ENCODE data around the gene FAM24B. TPM values are rescaled to one million over a fixed set of nuclear protein-coding genes. Genes with fewer than 3 reads are reported as not detected.
A peak's percentile ranks its signal among the peaks of the same experiment; 100 is the strongest.
"Not testable (repeated sequence)": the region's sequence is repeated elsewhere in the genome, so short reads cannot be mapped to it uniquely, and the experiment has no call there.

The FAM24B gene
- total RNA-seq, 1 experiment from 2014 or later = 34.9 TPM

- DNase-seq (ENCODE audit: extremely low read depth, low read depth) = peak; percentile 41
These were observed 17.6 kb downstream of the FAM24B start for GRCh38 chr10:122861711-122862161.

GRCh38 chr10:122859527-122859926 is 19.9 kb downstream of the FAM24B start:
- DNase-seq (ENCODE audit: extremely low read depth, low read depth) = no peak

DNA sequence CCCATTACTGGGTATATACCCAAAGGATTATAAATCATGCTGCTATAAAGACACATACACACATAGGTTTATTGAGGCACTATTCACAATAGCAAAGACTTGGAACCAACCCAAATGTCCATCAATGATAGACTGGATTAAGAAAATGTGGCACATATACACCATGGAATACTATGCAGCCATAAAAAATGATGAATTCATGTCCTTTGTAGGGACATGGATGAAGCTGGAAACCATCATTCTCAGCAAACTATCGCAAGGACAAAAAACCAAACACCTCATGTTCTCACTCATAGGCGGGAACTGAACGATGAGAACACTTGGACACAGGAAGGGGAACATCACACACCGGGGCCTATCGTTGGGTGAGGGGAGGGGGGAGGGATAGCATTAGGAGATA is 21.3 kb downstream of the FAM24B start:
- not testable (repeated sequence) for DNase-seq (ENCODE audit: extremely low read depth, low read depth)

GRCh38 chr10:122856902-122857301 is 22.5 kb downstream of the FAM24B start:
- no peak for DNase-seq (ENCODE audit: extremely low read depth, low read depth)

DNA sequence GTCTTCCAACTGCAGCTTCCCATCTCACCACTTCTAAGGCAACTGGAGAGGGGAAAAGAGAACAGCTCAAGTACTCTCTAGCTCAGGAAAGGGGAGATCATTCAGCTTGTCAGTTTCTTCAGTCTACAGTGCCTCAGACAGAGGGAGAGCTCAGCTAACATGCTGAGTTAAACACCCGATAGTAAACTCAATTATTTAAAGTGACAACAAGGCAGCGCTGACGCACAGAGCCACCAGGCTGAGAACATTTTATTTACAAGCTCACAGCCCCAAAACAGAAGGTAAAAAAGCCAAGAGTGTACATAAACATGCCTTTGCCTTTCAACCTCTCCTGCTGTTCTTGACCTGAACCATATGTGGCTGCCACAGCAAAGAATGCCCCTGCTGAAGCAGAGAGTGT is 23.6 kb downstream of the FAM24B start:
- DNase-seq (ENCODE audit: extremely low read depth, low read depth) = no peak

- DNase-seq (ENCODE audit: extremely low read depth, low read depth) = peak; percentile 43
These were observed 24.7 kb downstream of the FAM24B start for GRCh38 chr10:122854648-122855047.

DNA sequence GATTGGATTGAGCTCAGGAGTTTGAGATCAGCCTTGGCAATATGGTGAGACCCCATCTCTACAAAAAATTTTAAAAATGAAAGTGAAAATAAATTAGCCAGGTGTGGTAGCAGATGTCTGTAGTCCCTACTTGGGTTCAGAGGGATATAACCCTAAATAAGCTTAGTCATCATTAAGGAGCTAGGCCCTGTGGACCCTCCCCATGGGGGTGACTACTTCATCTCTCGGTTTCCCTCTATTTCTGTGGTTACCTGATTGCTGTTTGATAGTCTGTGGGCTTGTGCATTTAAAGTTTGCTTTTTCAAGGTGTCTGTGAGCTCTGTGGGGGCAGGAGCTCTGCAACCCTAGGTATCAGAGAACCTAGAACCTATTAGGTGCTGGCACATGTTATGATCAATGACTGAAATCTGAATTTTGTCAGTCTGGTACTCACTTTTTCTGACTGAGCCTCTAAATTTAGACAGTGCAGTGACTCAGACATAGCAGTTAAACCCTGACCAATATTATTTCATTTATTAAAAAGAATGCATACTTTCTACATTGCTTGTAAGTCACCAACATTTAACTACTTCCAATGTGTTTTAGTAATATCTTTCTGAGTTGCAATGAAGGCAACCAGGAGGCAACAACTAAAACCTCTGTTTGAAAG is 25.6 kb downstream of the FAM24B start:
- DNase-seq (ENCODE audit: extremely low read depth, low read depth) = no peak

GRCh38 chr10:122852261-122852660 is 27.1 kb downstream of the FAM24B start:
- DNase-seq (ENCODE audit: extremely low read depth, low read depth) = no peak

DNA sequence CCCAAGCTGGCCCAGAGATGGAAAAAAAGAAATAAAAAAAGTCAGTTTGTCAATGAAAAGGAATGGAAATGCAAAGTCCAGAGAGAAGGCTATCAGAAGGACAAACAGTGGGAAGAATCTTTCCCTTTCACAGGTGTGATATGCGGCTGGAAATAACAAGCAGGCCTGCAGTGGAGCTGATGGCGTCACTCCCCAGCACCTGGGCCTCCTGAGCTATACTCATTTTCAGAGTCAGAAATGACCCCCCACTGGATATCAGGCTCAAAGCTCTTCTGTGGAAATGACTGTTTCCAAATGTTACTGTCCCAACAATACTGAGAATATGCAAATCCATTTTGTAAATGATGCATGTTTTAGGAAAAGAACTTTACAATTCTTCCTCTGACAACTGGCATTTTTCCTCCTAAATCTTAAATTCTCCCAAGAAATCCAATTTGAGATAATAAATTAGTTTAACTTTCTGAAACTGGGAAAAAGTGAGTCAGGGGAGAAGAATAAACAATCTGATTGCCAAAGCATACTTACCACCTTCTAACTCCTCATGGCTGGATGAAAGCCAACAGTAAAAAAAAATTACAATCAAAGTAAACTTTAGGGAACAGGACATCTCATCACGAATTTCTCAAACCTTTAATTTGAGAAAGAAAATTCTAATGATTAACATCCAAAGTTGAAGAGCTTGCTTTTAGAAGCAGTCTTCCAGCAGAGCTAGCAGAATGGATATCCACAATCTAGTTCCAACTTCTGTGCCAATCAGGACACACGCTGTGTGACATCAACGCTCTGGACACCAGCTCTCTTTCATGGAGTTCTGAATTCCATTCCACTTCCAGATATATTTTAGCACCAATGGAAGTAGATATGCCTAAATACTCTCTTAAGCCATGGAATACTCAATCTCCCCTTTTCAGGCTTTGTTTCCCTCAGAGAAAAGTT is 28.4 kb downstream of the FAM24B start:
- DNase-seq (ENCODE audit: extremely low read depth, low read depth) = no peak

- no peak for DNase-seq (ENCODE audit: extremely low read depth, low read depth)
These were observed 29.3 kb downstream of the FAM24B start for GRCh38 chr10:122849900-122850605.

DNA sequence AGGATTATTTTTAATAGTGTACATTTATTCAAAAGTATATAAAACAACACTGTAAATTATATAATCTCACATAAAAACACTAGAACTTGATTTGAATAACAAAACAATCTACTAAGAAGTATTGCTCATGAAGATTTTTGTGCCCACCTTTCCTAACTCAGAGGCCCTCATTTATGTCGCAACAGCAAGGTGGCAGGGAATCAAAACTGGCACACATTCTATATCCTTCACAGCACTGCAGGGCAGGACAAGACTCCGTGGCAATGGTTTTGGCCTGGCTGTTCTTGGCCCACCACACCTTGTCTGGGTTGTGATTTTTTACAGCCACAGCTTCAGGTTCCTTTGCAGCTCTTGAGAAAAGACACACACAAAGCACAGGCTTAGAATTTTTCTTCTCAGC is 30.3 kb downstream of the FAM24B start:
- no peak for DNase-seq (ENCODE audit: extremely low read depth, low read depth)

GRCh38 chr10:122847782-122848604 is 31.4 kb downstream of the FAM24B start:
- DNase-seq (ENCODE audit: extremely low read depth, low read depth) = no peak

DNA sequence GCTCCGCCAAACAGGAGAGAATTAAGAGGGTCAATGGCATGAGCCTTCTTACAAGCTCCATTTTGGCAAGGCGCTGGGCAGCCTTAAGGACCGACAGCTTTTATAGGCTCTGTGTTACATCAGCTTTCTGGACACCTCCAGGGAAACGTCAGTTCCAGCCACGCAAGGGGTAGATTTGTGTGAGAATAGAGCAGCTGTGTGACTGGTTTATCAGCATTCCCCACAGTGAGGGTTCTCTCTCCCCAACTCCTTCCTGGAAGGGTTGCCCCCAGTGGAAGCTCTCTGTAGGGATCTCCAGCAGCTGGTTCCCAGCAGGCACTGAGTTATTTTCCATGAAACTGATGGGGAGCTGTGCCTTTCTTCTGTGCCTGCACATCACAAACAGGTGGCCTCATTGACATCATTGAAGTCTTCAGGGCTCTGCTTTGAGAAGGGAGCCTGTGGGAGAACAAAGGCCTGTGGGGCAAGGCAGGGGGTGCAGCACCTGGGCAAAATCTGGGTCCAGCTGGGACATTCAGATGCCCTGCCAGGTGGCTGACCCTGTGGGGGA is 33.5 kb downstream of the FAM24B start, which contains the start of gene CUZD1:
Gene CUZD1, minus strand, starts transcription at position 75 of the 550 bp plus-strand sequence. Its CDS starts 14 bp downstream, at position 61.
- DNase-seq (ENCODE audit: extremely low read depth, low read depth) = no peak

GRCh38 chr10:122844146-122844545 is 35.2 kb downstream of the FAM24B start:
- DNase-seq (ENCODE audit: extremely low read depth, low read depth) = no peak

- DNase-seq (ENCODE audit: extremely low read depth, low read depth) = no peak
These were observed 37.8 kb downstream of the FAM24B start for GRCh38 chr10:122841569-122841968.

DNA sequence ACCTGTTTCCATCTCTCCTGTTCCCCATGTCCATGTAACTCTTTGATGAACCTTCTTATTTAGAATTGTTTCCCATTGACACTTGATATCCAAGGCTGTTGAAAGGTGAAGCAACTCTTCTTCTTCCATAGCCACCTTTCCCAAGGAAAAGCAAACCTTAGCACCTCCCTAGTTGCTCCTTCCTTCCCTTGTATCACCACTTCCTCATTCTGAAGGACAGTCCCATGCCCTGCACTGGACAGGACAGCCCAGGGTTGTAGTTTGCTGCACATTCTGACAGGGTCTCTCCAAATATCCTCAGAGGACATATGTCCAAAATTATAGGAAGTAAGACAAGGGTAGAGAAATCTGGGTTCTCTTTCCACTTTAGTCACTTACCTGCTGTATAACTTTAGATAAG is 39.9 kb downstream of the FAM24B start:
- no peak for DNase-seq (ENCODE audit: extremely low read depth, low read depth)

DNA sequence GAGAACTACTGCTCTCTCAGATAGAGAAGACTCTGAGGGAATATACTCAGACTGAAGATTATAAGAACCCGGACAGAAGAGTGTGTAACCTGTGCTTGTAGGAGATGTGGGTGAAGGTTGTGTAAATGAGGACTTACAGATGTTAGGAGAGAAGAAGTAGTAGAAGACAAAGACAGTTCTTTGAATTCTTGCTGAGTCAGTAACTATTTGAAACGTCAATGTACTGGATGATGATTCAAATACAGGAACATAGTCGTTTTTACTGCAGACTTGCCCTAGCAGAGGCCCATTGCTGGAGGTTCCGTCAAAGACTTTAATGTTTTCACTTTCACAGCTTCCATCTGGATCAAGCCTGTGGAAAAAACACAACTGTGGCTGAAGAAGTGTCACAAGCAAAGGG is 40.5 kb downstream of the FAM24B start:
- no peak for DNase-seq (ENCODE audit: extremely low read depth, low read depth)

- no peak for DNase-seq (ENCODE audit: extremely low read depth, low read depth)
These were observed 43.5 kb downstream of the FAM24B start for GRCh38 chr10:122835908-122836307.

DNA sequence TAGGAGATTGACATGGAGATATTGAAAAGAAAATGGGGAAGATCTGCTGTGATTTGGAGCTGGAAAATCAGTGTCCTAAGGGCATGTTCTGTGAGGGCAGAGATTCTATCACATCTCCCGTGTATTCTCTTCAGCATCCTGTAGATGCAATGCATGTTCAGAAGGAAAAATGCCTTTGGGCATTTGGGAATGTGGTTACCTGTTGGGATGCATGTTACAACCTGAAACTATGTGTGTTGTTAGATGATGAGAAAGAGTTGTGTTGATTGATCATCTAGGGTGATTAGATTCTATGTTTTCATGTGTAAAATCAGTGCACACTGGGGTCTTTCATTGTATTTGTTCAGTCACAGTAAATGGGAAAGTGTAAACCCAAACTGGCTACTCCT is 48.4 kb downstream of the FAM24B start:
- DNase-seq (ENCODE audit: extremely low read depth, low read depth) = no peak

Data from NCI-H460 (cell line).